Cortex of kidney (tissue), 1 donor: Measurements from ENCODE around the gene NAPB.

Experiments used
- DNase-seq: peaks from one replicate; lab custom pipeline; 2025; lab: John Stamatoyannopoulos, UW

The NAPB gene

GRCh38 chr20:23344336-23344735 is 77.0 kb downstream of the NAPB start:
- DNase-seq = no peak

- DNase-seq = no peak
These were observed 77.7 kb downstream of the NAPB start for GRCh38 chr20:23343590-23343989.

GRCh38 chr20:23341073-23341472 is 80.2 kb downstream of the NAPB start:
- DNase-seq = no peak

- no peak for DNase-seq
These were observed 80.8 kb downstream of the NAPB start for GRCh38 chr20:23340524-23340923.

- no peak for DNase-seq
These were observed 81.3 kb downstream of the NAPB start for GRCh38 chr20:23339986-23340385.

DNA sequence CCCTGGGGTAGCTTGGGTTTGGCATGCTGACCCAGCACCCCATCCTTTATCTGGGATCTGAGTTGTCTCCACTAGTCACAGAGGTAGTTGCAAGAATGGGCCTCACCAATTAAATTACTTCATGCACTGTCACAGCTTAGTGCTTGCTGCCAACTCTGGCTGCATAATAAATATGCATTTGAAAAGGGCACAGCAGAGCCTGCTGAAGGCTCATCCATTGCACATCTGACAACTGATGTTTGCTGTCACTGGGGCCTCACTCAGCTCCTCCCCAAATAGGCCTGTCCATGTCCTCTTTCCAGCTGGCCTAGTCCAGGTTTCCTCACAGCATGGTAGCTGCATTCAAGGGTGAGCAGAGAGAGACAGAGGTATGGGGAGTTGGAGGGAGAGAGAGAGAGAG is 84.0 kb downstream of the NAPB start:
- DNase-seq = no peak

DNA sequence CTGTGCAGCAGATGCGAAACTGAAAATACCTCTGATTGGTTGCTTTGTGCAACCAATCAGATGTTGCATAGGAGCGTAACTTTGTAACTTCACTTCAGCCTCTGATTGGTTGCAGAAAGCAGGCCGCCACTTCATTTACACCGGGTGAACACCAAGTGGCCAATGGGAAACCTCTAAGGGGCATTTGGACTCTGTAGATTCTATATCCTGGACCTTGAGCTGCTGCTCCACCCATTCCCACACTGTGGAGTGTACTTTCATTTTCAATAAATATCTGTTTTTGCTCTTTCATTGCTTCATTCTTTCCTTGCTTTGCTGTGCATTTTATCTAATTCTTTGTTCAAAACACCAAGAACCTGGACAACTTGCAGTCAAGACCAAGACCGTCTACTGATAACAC is 84.8 kb downstream of the NAPB start:
- DNase-seq = no peak

DNA sequence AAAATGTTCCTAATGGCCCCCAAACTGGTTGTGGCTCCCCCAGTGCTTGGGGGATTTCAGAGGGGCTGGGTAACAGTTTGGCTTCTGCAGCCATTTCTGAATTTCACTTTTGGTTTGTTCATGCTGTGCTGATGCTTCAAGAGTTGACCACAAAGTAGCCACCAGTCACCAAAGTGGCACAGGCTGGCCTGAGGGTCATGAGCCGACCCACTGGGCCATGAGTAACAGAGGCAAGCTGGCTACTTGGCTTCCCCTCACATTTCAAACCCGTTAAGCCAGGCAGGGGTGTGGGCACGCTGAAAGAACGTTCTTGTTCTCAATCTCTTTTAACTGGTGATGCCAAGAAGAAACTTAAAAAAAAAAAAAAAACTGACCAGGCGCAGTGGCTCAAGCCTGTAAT is 85.8 kb downstream of the NAPB start:
- DNase-seq = no peak

DNA sequence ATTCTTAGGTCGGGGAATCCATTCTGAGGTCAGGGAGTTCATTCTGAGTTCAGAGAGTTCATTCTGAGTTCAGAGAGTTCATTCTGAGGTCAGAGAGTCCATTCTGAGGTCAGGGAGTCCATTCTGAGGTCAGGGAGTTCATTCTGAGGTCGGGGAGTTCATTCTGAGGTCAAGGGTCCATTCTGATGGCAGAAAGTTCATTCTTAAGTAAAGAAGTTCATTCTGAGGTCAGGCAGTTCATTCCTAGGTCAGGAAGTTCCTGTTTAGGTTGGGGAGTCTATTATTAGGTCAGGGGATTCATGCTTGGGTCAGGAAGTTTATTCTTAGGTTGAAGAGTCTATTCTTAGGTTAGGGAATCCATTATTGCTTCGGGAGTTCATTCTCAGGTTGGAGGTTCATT is 87.2 kb downstream of the NAPB start:
- DNase-seq = no peak

DNA sequence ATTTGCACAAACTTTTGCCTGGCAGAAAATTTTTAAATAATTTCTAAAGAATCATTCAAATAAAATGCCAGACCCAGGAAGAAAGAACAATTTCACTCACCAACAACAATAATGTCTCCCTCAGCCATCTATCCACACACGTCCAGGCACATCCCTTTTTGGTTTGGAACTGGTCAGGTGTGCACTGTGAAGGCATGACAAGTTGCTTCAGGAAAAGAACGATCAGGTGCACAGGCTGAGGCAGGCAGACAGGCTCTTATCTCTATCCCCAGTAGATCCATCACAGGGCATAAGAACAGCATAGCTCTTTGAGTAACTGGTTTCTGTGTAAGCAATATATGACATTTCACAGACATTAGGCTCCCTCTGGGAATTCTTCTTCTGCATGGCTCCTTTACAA is 88.8 kb downstream of the NAPB start:
- DNase-seq = no peak

GRCh38 chr20:23331450-23332350 is 89.6 kb downstream of the NAPB start:
- DNase-seq = no peak

- no peak for DNase-seq
These were observed 93.5 kb downstream of the NAPB start for GRCh38 chr20:23327617-23328333.

GRCh38 chr20:23326774-23327173 is 94.5 kb downstream of the NAPB start:
- no peak for DNase-seq

- DNase-seq = no peak
These were observed 96.2 kb downstream of the NAPB start for GRCh38 chr20:23325107-23325506.
